Measurements from ENCODE around the gene MYBPC2. TPM values are rescaled to one million over a fixed set of nuclear protein-coding genes. Genes with fewer than 3 reads are reported as not detected.

The MYBPC2 gene
- total RNA-seq, 1 donor from 2014 or later = 0.77 TPM

GRCh38 chr19:50444059-50444458 lies 11.4 kb downstream of the MYBPC2 start:
- no peaks in the 10 kb centered on the region for H3K27me3 ChIP-seq
- H3K36me3 ChIP-seq = no peaks in the 10 kb centered on the region
- H3K27me3 Mint-ChIP-seq (ENCODE audit: insufficient read depth, low read depth) = peaks cover 22% of the 10 kb centered on the region
- H3K4me3 ChIP-seq = no peak overlapping the region
- no peak overlapping the region for H3K9ac ChIP-seq
- H3K27ac Mint-ChIP-seq = no peak overlapping the region
- H3K4me3 Mint-ChIP-seq = peak overlapping the region; percentile 10
- no peaks in the 10 kb centered on the region for H3F3A ChIP-seq (ENCODE audit: low read depth)
- H3K36me3 Mint-ChIP-seq = no peaks in the 10 kb centered on the region
- no peaks in the 10 kb centered on the region for H4K20me1 ChIP-seq (ENCODE audit: low read depth)
- no peaks in the 10 kb centered on the region for H3K4me1 ChIP-seq
- TF ChIP-seq EZH2 (IDR thresholded peaks at IDR 0.05) (no peak), CTCF (IDR thresholded peaks at IDR 0.05) (no peak), EZH2phosphoT487 (IDR thresholded peaks at IDR 0.05) (no peak)
- peaks cover 6% of the 10 kb centered on the region for H3K9me3 Mint-ChIP-seq
- no peak overlapping the region for H3K4me2 ChIP-seq
- H3K27ac ChIP-seq = no peak overlapping the region
- no peak overlapping the region for H2AFZ ChIP-seq (replicated peaks)
- no peaks in the 10 kb centered on the region for H3K79me2 ChIP-seq (ENCODE audit: low read depth)
- H3K9me3 ChIP-seq (ENCODE audit: low read depth) = no peaks in the 10 kb centered on the region
- DNase-seq (ENCODE audit: low spot score) = no peak
- H3K4me1 Mint-ChIP-seq = peaks cover 2% of the 10 kb centered on the region

- Histone ChIP-seq H3K4me3 (no peak overlapping the region), H3K4me1 (no peaks in the 10 kb centered on the region), H3K9me3 (ENCODE audit: low read depth) (no peaks in the 10 kb centered on the region), H4K20me1 (ENCODE audit: low read depth) (no peaks in the 10 kb centered on the region), H3K27me3 (no peaks in the 10 kb centered on the region), H3K36me3 (no peaks in the 10 kb centered on the region), H3K4me2 (no peak overlapping the region), H3K27ac (no peak overlapping the region), H2AFZ (replicated peaks) (no peak overlapping the region), H3K9ac (no peak overlapping the region), H3K79me2 (ENCODE audit: low read depth) (no peaks in the 10 kb centered on the region), H3F3A (ENCODE audit: low read depth) (no peaks in the 10 kb centered on the region)
- H3K9me3 Mint-ChIP-seq = peaks cover 6% of the 10 kb centered on the region
- H3K27me3 Mint-ChIP-seq (ENCODE audit: insufficient read depth, low read depth) = peaks cover 17% of the 10 kb centered on the region
- no peak for DNase-seq (ENCODE audit: low spot score)
- peak overlapping the region; percentile 62 for H3K27ac Mint-ChIP-seq
- TF ChIP-seq EZH2phosphoT487 (IDR thresholded peaks at IDR 0.05) (no peak), CTCF (IDR thresholded peaks at IDR 0.05) (no peak), EZH2 (IDR thresholded peaks at IDR 0.05) (no peak)
- H3K36me3 Mint-ChIP-seq = no peaks in the 10 kb centered on the region
- H3K4me1 Mint-ChIP-seq = peaks cover 2% of the 10 kb centered on the region
- no peak overlapping the region for H3K4me3 Mint-ChIP-seq
Observed at GRCh38 chr19:50447053-50447452, 14.4 kb downstream of the MYBPC2 start.

- peaks cover 6% of the 10 kb centered on the region for H3K9me3 Mint-ChIP-seq
- no peaks in the 10 kb centered on the region for H4K20me1 ChIP-seq (ENCODE audit: low read depth)
- H3K9ac ChIP-seq = no peak overlapping the region
- H3K27me3 ChIP-seq = no peaks in the 10 kb centered on the region
- H3K9me3 ChIP-seq (ENCODE audit: low read depth) = no peaks in the 10 kb centered on the region
- no peaks in the 10 kb centered on the region for H3K36me3 ChIP-seq
- H3K4me2 ChIP-seq = no peak overlapping the region
- H3K36me3 Mint-ChIP-seq = no peaks in the 10 kb centered on the region
- H3K27ac ChIP-seq = no peak overlapping the region
- no peak overlapping the region for H3K27ac Mint-ChIP-seq
- no peak overlapping the region for H3K4me3 Mint-ChIP-seq
- no peak for DNase-seq (ENCODE audit: low spot score)
- H3K4me1 ChIP-seq = no peaks in the 10 kb centered on the region
- H3K4me3 ChIP-seq = no peak overlapping the region
- peaks cover 2% of the 10 kb centered on the region for H3K4me1 Mint-ChIP-seq
- no peak overlapping the region for H2AFZ ChIP-seq (replicated peaks)
- H3K27me3 Mint-ChIP-seq (ENCODE audit: insufficient read depth, low read depth) = peaks cover 17% of the 10 kb centered on the region
- H3F3A ChIP-seq (ENCODE audit: low read depth) = no peaks in the 10 kb centered on the region
- no peaks in the 10 kb centered on the region for H3K79me2 ChIP-seq (ENCODE audit: low read depth)
- TF ChIP-seq EZH2phosphoT487 (IDR thresholded peaks at IDR 0.05) (no peak), CTCF (IDR thresholded peaks at IDR 0.05) (no peak), EZH2 (IDR thresholded peaks at IDR 0.05) (no peak)
Observed at GRCh38 chr19:50447750-50448149, 15.1 kb downstream of the MYBPC2 start.

Measured in neural progenitor cell (in vitro differentiated cells).